ENCODE results near the gene SEMA6D. TPM values are rescaled to one million over a fixed set of nuclear protein-coding genes. Genes with fewer than 3 reads are reported as not detected.

The SEMA6D gene
- polyA plus RNA-seq, 1 donor (not counting 4 experiments of a cell fraction or from before 2014, with no cell fraction given) = 0.67 TPM

DNA sequence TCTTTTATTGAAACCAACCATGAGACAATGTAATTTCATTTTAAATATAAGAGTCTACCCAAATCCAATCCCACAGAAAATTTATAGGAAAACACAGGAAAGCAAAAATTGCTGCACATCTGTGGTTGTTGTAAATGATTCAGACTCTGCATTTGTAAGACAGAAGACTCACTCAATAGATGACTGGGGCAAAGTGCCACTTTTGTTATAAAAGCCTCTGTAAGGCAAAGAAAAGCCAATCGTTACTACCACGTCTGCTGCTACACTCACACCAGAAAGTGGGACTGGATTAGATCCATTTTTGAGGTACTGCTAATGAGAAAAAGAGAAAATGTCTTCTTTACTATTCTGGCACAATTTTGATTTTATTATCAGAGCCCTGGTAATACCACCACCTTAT, 74.9 kb downstream of the SEMA6D start:
- no peaks in the 10 kb centered on the region for H3K79me2 ChIP-seq (ENCODE audit: control insufficient read depth, insufficient read depth, low read length)
- no peak overlapping the region for H3K4me3 ChIP-seq (ENCODE audit: control insufficient read depth in 2 of 3, extremely low read depth in 1 of 3, insufficient read depth in 2 of 3, low read depth in 1 of 3, low read length in 3 of 3)
- TF ChIP-seq, protein P1, sequence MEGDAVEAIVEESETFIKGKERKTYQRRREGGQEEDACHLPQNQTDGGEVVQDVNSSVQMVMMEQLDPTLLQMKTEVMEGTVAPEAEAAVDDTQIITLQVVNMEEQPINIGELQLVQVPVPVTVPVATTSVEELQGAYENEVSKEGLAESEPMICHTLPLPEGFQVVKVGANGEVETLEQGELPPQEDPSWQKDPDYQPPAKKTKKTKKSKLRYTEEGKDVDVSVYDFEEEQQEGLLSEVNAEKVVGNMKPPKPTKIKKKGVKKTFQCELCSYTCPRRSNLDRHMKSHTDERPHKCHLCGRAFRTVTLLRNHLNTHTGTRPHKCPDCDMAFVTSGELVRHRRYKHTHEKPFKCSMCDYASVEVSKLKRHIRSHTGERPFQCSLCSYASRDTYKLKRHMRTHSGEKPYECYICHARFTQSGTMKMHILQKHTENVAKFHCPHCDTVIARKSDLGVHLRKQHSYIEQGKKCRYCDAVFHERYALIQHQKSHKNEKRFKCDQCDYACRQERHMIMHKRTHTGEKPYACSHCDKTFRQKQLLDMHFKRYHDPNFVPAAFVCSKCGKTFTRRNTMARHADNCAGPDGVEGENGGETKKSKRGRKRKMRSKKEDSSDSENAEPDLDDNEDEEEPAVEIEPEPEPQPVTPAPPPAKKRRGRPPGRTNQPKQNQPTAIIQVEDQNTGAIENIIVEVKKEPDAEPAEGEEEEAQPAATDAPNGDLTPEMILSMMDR (optimal IDR thresholded peaks at IDR 0.05 in 1 of 3, IDR thresholded peaks at IDR 0.05 in 1 of 3, conservative IDR thresholded peaks at IDR 0.05 in 1 of 3; ENCODE audit: extremely low read depth in 1 of 3, insufficient read depth in 2 of 3, low read length in 3 of 3) = no peak
- no peak for TF ChIP-seq EZH2 (IDR thresholded peaks at IDR 0.05; ENCODE audit: low read length)
- no peak overlapping the region for H2AFZ ChIP-seq (ENCODE audit: control insufficient read depth, low read length)
- no peaks in the 10 kb centered on the region for H3K27me3 ChIP-seq (ENCODE audit: control insufficient read depth, extremely low read depth, insufficient read depth, low read length)
- no peak for FAIRE-seq
- no peaks in the 10 kb centered on the region for H3K36me3 ChIP-seq (ENCODE audit: control insufficient read depth in 2 of 2, extremely low read depth in 1 of 2, insufficient read depth in 2 of 2, low read length in 2 of 2)
- no peak overlapping the region for H3K9ac ChIP-seq (ENCODE audit: control insufficient read depth, extremely low read depth, insufficient read depth, low read length)
- H3K9me3 ChIP-seq (ENCODE audit: control insufficient read depth, low read depth, low read length) = no peaks in the 10 kb centered on the region
- no peak overlapping the region for H3K27ac ChIP-seq (ENCODE audit: control insufficient read depth, insufficient read depth, low read length)
- no peaks in the 10 kb centered on the region for H4K20me1 ChIP-seq (ENCODE audit: control insufficient read depth, extremely low read depth, insufficient read depth, low read length)
- H3K4me1 ChIP-seq (ENCODE audit: control insufficient read depth, extremely low read depth, insufficient read depth, low read length) = peaks cover 21% of the 10 kb centered on the region
- no peaks in the 10 kb centered on the region for H3K9me1 ChIP-seq (ENCODE audit: control insufficient read depth, extremely low read depth, insufficient read depth, low read length)
- no peak for DNase-seq (ENCODE audit: low read depth, low spot score)
- H3K4me2 ChIP-seq (ENCODE audit: control insufficient read depth, extremely low read depth, insufficient read depth, low read depth, low read length) = no peak overlapping the region
- dilution Hi-C loops (cut with MboI; ENCODE audit: extremely low pct_ligation_motif_present, low sequenced_read_pairs) = no loop called here

DNA sequence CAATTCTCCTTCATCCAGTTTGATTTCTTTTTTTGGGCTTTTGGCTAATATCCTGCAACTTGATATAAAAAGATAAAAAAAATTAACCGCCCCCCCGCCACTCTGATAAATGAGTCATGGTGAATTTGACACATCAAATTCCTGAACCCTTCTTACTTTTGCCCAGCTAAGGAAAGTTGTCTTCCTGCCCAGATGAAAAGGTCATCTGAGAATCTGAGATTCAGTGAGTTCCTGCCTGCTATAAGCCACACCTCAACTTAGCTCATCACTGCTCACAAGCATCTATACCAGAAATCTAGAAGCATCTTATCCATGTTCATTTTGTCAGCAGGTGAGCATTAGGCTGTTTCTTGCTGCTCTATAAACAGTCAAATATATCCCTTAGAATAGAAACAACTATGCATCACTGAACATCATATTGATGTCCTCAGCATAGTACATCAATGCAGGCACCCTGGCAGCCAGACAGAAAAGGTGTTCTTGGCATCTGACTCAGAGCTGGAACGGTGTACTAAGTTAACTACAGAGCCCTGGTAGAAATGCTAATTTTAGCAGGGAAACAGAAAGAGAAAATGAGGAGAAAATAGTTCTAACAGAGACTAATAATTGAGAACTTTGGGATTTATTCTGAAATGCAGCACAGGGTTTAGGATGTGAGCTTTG, 77.1 kb downstream of the SEMA6D start:
- Histone ChIP-seq H3K4me3 (ENCODE audit: control insufficient read depth in 2 of 3, extremely low read depth in 1 of 3, insufficient read depth in 2 of 3, low read depth in 1 of 3, low read length in 3 of 3) (no peak overlapping the region), H3K4me2 (ENCODE audit: control insufficient read depth, extremely low read depth, insufficient read depth, low read depth, low read length) (no peak overlapping the region), H3K27ac (ENCODE audit: control insufficient read depth, insufficient read depth, low read length) (no peak overlapping the region), H3K79me2 (ENCODE audit: control insufficient read depth, insufficient read depth, low read length) (no peaks in the 10 kb centered on the region), H3K4me1 (ENCODE audit: control insufficient read depth, extremely low read depth, insufficient read depth, low read length) (peaks cover 21% of the 10 kb centered on the region), H3K27me3 (ENCODE audit: control insufficient read depth, extremely low read depth, insufficient read depth, low read length) (no peaks in the 10 kb centered on the region), H3K9ac (ENCODE audit: control insufficient read depth, extremely low read depth, insufficient read depth, low read length) (no peak overlapping the region), H3K36me3 (ENCODE audit: control insufficient read depth in 2 of 2, extremely low read depth in 1 of 2, insufficient read depth in 2 of 2, low read length in 2 of 2) (no peaks in the 10 kb centered on the region), H2AFZ (ENCODE audit: control insufficient read depth, low read length) (no peak overlapping the region), H3K9me3 (ENCODE audit: control insufficient read depth, low read depth, low read length) (no peaks in the 10 kb centered on the region), H3K9me1 (ENCODE audit: control insufficient read depth, extremely low read depth, insufficient read depth, low read length) (no peaks in the 10 kb centered on the region), H4K20me1 (ENCODE audit: control insufficient read depth, extremely low read depth, insufficient read depth, low read length) (no peaks in the 10 kb centered on the region)
- no peak for TF ChIP-seq EZH2 (IDR thresholded peaks at IDR 0.05; ENCODE audit: low read length)
- TF ChIP-seq, protein P1 (optimal IDR thresholded peaks at IDR 0.05 in 1 of 3, IDR thresholded peaks at IDR 0.05 in 1 of 3, conservative IDR thresholded peaks at IDR 0.05 in 1 of 3; ENCODE audit: extremely low read depth in 1 of 3, insufficient read depth in 2 of 3, low read length in 3 of 3) = no peak
- dilution Hi-C loops (cut with MboI; ENCODE audit: extremely low pct_ligation_motif_present, low sequenced_read_pairs) = no loop called here
- peak; percentile 73 for FAIRE-seq
- no peak for DNase-seq (ENCODE audit: low read depth, low spot score)
